Ovary (tissue), 3 donors: Measurements from ENCODE around the gene ROMO1.
"Not testable (repeated sequence)": the region's sequence is repeated elsewhere in the genome, so short reads cannot be mapped to it uniquely, and the experiment has no call there.

ENCODE experiments used
- CTCF ChIP-seq, 3 donors: fragments of 450-650 bp in 2 of 3; fragments of 200-600 bp in 1 of 3; IDR thresholded peaks; one replicate each; pipeline versions ENCODE4 v1.5.1 to v1.8.0; 2016 to 2022; ENCODE audit warnings: antibody characterized with exemption in 3 of 3, mild to moderate bottlenecking in 1 of 3
- EP300 ChIP-seq: sonication (generic); formaldehyde crosslinking; IDR thresholded peaks from one replicate; pipeline ENCODE4 v1.6.1; 2017; ENCODE audit warnings: antibody characterized with exemption
- POLR2A ChIP-seq: fragments of 450-650 bp; IDR thresholded peaks from one replicate; pipeline ENCODE4 v1.6.1; 2017; ENCODE audit warnings: antibody characterized with exemption, mild to moderate bottlenecking, moderate library complexity
- donor health status: DM: no; HTN: no; CAD: no.

GRCh38 chr20:35718321-35718720 lies 19.1 kb downstream of the ROMO1 start:
- TF ChIP-seq EP300; CTCF (IDR thresholded peaks at IDR 0.05); POLR2A: not testable (repeated sequence)
